ENCODE results near the gene EIF4G2.
"Not testable (repeated sequence)": the region's sequence is repeated elsewhere in the genome, so short reads cannot be mapped to it uniquely, and the experiment has no call there.

Gene EIF4G2

DNA sequence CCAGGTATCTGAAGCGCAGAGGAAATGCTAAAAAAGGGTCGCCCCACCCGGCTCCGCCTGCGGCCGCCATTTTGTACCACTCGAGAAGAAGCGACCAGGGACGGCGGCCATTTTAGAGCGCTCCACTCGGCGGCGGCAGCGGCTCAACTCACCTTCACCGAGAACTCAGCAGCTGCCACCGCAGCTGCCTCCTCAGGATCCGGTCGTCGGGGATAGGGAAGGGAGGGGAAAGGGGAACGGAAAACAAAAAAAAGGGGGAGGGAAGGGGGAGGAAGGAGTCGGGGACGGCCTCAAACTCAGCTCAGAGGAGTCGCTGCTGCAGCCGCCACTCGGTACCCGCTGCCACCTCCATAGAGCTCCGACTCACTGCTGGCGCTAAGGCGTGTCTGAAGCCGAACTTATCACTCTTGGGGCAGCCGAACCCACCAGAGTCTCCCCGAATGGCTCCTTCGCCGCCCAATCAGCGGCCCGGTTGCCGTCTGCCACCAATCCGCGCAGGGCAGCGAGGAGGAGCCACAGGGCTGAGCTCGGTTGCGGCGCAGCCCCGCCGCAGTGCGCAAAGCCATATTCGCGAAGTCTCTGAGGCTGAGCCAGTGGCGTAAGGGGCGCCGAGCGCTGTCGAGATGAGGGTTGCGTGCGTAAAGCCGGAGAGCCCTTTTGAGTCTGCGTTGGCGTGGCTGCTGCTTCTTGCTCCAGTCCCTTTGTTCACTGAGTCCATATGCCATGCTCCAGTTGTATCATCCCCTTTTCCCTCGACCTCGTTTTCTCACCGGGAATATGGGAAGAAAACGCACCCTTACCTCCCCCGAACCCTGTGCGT, at the start of gene EIF4G2:
Gene EIF4G2 (minus strand): TSS at position 374 of the 820 bp plus-strand sequence.
- DNase-seq, result peak; percentile 83

DNA sequence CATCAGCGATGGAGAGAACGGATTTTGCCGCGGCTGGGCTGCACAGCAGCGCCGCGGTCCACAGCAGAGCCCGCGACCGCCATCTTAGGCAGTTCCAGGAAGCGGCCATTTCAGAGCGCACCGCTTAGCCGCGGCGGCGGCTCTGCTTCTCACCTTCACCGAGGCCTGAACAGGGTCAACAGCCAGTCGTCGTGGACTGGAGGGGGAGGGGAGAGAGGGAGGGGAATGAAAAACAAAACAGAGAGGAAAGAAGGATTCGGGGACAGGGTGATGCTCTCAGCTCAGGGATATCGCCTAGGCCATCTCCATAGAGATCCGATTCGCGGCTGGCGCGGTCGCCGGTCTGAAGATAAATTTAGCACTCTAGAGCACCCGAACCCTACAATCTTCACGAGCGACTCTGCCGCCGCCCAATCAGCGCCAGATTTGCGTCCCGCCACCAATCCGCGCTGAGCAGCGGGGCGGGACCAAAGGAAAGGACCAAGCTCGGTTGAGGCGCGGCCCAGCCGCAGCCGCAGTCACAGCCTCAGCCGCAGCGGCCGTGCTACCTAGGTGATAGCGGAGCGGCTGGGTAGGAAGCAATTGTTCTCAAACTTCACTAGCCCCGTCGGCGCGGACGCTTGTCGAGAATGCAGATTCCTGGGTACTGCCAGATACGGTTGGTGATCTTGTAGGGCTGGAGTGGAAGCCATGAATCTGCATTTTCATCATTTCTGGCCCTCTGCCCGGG, 49.1 kb upstream of the EIF4G2 start, which contains the start of gene ZBED5:
Gene ZBED5 (minus strand): TSS at position 345 of the 730 bp plus-strand sequence. CDS start 3,108 bp downstream, outside the sequence.
- DNase-seq, result peak; percentile 66

DNA sequence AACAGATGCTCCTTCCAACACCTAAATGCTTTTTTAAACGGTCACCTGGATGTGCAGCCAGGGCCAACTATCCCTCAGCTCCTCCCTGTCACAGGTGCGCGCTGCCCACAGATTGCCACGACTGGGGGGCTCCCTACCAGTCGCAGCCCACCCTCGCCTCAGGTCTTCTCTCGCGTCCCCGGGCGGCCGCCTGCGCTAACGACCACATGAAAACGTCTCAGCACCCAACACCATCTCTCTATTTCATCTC, 48.7 kb upstream of the EIF4G2 start:
- DNase-seq, result no peak

DNA sequence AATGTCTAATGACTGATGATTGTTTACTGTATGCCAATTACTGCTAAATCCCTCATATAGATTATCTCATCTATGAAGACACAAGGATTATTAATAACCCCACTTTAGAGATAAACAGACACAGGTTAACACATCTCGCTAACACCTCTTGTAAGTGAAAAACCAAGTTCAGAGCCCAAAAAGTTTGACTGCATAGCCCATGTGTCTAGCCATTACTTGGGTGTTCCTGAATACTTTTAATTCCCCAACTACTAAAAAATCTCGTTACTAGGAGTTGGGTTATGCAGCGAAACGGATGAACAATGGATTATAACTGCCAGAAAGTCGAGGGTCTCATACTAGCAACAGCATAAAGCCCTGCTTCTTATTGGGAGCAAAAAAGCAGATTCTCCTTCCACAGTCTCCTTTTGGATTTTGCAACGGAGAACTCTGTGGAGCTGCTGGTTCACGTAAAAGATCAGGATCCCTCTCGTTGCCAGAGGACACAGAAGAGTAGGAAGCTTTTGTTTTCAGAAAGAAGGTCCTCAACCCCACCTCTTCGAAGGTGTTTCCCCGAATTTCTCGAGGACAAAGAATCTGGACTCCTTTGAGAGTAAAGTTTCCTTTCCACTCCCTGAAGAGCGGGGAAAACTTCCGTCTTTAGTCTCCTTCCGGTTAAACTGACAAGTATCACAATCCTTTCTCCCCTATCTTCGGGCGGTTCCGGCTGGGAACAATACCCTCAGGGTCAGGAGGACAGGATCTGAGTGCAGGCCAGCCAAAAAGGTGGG, 48.1 kb upstream of the EIF4G2 start:
- no peak for DNase-seq

DNA sequence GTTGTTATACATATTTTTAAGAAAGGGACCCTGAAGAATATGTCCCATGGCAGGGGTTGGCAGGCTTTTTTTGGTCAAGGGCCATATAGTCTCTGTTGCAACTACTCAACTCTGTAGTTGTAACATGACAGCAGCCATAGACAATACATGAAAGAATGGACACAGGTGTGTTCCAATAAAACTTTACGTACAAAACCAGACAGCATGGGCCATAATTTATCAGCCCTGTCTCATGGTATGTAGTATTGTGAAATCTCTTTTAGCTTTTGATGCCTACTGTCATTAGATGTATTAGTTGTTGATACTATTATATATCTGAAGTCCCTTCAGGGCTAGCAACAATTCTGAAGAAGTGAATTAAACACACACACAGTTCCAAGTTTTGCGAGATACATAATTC, 46.6 kb upstream of the EIF4G2 start:
- DNase-seq, result no peak

DNA sequence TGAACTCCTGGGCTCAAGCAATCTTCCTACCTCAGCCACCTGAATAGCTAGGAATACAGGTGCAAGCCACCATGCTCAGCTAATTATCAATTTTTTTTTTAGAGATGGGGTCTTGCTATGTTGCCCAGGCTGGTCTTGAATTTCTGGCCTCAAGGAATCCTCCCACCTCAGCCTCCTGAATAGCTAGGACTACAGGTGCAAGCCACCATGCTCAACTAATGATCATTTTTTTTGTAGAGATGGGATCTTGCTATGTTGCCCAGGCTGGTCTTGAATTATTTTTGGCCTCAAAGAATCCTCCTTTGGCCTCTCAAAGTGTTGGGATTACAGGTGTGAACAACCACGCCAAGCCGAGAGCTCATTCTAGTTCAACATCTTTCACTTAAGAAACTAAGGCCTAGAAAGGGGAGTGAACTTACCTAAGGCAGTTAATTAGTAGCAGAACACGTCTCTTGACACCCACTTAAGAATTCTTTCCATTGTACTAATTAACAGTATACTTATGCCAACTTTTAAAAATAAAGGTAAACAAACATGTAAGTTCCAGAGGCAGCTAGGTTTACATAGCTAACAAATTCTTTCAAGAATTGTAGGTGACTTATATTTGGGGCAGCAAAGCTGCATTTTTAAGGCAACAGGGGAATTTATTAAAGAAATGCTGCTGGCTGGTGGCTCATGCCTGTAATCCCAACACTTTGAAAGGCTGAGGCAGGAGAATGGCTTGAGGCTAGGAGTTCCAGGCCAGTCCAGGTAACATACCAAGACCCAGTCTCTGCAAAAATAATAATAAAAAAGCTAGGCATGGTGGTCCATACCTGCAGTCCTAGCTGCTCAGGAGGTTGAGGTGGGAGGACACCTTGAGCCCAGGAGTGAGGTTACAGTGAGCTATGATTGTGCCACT, 39.5 kb upstream of the EIF4G2 start:
- no peak for DNase-seq

DNA sequence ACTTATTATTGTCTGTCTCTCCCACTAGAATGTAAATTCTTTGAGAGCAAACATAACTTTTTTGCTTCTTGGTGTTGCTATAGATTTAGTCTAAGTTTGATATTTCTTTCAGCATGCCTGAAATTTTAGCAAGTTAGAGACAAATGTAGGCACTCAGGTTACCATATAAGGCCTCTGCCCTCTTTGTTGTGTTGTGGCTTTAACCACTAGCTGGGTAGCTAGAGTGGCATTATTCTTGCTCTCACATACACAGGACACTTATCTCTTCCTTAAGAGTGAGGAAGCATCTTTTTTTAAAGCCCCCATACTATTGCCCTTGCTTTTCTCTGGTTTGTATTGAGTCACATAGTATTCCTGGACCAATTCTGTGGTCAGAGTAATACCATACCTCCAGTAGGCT, 37.9 kb upstream of the EIF4G2 start:
- DNase-seq, result no peak

DNA sequence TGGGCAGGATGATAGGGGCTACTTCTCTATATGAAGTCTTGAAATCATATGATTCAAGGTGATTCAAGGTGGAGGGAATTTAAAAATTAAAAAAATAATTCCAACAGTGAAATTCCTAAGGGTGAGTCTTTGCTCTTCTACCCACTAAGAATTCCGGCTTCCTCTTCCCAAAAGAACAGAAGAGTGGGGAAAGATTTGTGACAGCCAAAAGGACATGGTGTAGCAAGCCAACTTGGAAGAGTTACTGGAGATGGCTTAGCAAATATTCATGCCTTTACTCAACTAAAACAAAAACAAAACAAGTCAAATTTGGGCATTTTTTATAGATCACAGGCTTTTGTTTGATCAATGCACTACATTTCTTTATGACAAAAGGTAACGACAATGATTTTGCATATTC, 36.9 kb upstream of the EIF4G2 start:
- no peak for DNase-seq

DNA sequence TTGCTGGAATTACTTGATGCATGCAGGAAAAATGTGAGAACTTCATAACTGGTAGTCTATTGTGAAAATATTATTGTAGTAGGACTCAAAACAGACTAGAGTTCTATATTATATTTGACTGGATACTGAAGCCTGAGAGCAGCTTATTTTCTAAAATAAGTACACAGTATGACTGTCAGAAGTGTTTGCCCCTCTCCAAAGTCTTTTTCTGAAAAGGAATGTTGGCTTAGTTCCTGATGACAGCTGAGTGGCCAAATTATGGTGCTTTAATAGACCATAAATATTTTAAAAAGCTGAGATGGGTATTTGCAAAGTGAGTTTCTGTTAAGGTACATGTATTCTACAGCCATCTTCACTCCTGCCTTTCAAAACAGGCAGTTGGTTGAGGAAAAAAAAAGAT, 36.1 kb upstream of the EIF4G2 start:
- no peak for DNase-seq

DNA sequence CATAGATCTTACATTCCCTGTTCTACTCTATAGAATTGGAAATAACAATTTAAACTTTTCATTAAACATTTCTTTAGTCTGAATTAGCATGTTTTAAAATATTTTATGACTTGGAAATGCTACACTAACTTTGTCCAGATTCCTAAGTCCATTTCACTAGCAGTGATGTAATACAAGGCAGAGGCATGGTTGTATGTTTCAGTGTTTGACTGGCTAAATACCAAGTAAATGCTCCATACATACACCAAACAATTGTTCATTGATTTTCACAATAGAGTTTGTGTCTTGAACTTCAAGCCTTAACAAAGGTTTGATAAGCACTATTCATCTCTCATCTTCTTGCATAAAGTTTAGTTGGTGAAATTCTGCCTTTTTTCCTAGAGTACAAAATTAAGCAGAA, 35.6 kb upstream of the EIF4G2 start:
- no peak for DNase-seq

DNA sequence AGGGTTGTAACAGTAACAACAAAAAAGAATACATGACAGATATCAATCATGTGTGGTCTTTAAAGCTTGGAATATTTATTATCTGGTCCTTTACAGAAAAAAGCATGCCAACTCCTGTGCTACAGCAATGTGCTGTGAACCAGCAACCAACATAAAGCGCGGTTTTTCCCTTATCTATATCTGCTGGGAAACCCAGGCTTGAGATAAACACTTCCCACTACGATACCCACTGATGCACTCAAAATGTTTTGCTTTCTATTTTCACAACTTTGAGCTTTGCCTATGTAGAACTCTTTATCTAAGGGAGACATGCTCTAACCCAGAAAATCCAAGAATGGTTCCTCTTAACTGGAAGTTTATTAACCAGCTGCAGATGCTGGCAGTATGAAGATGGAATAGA, 30.2 kb upstream of the EIF4G2 start:
- DNase-seq, result no peak

DNA sequence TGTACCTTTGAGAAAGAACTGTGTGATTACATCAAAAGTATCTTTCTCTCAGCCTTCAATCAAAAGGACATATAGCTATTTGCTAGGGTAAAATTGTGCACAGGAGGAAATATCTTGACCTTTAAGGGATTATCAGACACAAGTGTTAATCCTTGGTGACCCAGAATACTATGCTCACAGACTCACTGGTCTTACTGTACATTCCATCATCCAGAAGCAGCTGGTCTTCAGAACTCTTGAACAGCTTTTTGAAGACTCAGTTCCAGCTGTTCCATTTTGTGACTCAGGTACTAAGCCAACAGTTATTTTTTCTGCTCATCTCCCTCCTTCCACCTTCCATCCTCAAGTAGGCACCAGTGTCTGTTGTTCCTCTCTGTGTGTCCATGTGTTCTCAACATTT, 29.4 kb upstream of the EIF4G2 start:
- no peak for DNase-seq

DNA sequence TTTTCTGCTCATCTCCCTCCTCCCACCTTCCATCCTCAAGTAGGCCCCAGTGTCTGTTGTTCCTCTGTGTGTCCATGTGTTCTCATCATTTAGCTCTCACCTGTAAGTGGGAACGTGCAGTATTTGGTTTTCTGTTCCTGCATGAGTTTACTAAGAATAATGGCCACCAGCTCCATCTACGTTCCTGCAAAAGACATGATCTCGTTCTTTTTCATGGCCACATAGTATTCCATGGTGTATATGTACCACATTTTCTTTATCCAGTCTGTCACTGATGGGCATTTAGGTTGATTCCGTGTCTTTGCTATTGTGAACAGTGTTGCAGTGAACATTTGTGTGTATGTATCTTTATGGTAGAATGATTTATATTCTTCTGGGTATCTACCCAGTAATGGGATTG, 28.2 kb upstream of the EIF4G2 start:
- DNase-seq, result not testable (repeated sequence)

DNA sequence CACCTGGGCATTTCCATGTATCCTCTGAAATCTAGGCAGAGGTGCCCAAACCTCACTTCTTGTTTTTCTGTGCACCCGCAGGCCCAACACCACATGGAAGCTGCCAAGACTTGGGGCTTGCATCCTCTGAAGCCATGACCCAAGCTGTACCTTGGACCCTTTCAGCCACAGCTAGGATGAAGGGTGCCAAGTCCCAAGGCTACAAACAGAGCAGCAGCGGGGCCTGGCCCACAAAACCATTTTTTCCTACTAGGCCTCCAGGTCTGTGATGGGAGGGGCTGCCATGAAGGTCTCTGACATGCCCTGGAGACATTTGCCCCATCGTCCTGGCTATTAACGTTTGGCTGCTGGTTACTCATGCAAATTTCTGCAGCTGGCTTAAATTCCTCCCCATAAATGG, 20.4 kb upstream of the EIF4G2 start:
- DNase-seq, result no peak

DNA sequence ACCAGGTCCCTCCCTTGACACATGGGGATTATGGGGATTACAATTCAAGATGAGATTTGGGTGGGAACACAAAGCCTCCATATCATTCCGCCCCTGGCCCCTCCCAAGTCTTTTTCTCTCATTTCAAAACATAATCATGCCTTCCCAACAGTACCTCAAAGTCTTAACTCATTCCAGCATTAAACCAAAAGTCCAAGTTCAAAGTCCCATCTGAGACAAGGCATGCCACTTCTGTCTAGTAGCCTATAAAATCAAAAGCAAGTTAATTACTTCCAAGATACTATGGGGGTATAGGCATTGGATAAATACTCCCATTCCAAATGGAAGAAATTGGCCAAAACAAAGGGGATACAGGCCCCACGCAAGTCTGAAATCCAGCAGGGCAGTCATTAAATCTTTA, 19.7 kb upstream of the EIF4G2 start:
- no peak for DNase-seq

DNA sequence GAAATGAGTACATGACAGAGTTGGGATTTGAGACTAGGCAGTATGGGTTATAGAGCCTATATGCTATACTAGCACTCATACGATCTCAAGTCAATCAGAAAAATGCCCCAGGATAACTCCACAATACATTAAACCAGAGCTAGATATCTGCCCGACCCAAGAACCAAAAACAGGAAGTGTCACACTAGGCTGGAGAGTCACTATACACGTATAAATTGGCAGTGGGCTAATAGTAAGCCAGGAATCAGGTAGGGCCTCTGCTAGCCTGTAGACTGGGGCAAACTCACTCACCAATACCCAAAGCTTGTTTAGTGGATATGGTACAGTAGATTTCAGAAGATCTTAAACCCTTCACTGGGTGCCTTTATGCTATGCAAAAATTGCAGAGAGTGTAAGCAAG, 16.2 kb upstream of the EIF4G2 start:
- no peak for DNase-seq

DNA sequence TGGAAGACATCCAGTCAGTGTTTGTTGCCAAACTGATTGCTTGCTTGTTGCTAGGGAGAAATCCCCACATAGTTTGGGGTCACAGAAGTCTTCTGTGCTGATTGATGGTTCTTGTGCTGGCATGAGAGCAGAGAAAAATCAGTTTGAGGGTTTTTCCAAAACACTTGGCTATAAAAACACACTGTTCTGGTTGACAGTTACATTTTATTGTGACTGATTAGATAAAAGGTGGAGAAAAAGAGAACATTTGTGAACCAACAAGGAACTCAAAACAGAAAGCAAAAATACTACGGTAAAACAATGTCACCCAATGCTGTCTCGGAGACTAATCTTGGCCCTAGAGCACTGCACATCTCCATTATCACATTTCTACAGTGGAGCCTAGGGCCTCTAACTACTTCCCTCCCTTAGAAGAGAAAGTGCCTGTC, 14.4 kb upstream of the EIF4G2 start:
- DNase-seq, result no peak

DNA sequence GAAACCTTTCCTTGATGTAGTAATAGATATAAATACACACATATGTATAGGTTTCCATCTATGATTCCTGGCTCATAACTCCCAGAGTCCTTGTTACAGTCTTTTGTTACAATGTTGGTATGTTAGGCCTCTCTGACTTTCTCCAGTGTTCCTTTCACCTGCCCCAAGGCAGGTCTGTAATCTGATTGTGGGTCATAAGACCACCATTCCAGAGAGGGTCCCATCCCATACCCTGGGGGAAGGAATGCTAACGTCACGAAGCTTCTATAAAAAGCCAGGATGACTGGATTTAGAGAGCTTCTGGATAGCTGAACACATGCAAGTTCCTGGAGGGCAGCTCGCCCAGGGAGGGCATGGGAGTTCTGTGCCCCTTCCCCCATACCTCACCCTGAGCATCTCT, 13.8 kb upstream of the EIF4G2 start:
- not testable (repeated sequence) for DNase-seq

DNA sequence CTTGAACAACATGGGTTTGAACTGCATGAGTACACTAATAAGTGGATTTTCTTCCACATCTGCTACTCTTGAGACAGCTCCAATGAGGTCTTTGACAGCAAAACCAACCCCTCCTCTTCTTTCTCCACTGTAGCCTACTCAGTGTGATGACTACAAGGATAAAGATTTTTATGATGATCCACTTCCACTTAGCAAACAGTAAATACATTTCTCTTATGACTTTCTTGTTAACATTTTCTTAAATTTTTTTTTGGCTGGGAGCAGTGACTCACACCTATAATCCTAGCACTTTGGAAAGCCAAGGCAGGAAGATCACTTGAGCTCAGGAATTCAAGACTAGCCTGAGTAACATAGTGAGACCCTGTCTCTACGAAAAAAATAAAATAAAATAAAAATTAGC, 9.9 kb upstream of the EIF4G2 start:
- no peak for DNase-seq

DNA sequence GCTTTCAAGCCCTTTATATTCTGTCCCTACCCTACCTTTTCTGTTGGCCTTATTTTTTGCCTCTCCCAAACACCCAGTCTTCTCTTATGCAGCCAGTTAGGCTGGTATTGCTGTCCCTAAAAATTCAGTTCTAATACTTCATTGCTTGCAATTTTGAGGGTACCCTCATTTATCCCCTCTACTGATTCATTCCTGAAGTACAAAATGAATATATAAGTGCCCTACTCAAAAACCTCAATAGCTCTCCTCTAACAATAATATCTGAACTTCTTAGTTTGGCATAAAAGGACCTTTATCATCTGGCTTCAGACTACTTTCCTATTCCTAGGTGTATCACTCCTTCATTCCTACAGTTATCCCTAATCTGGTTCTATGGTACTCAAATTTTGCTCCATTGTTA, 5.2 kb upstream of the EIF4G2 start:
- DNase-seq, result no peak

DNA sequence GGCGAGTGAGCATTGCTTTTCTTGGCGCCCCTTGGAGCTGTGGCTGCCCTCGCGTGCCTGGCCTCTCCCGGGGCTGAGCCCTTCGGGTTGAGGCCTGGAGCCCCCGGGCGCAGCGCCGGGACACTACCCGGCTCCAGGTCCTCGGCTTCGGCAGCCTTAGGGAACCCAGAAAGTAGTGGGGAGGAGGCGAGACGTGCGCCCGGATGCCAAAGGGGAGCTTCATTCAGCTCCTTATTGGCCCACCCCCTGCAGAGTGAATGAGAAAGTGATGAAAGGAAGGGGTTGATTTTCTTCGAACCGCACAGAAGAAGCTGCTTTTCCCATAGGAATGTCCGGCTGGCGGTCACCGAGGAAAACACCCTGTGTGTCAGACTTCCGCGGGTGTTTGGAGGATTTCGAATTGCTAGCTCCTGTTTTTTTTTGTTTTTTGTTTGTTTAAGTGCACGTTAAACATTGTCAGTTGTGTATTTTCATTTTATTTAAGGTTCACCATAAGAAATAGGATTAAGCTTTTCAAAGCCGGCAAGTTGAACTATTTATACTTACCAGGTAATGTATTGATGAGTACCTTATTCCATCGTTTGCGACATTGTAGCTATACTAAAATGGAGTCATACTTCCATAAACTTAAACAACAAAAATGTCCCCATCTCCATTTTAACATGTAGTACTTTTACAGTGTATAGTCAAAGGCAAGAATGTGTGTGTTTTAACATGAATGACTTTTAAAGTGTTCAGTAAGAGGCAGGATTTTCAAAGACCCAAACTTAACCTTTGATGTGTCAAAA, 841 bp upstream of the EIF4G2 start:
- DNase-seq, result no peak

DNA sequence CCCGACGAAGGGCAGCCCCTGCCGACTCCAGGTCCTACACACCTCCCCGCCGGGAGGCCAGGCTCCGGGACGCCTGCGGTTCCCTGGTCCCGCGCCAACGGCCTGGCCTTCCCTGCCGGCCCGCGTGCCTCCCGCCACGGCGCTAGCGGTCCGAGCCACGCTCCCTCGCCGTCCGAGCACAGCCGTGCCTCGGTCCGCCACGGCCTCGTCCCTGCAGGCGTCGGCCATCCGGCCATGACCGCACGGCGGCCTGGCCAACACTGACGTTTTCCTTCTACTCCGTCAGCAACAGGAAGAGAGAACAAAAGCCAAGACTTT, 532 bp downstream of the EIF4G2 start:
- no peak for DNase-seq

Measured in GOT3 (cell line).